Measurements from ENCODE around the gene SNTN.

GRCh38 chr3:63644212-63644797 is 8.2 kb upstream of the SNTN start:
- no peak for TF ChIP-seq CTCF (IDR thresholded peaks at IDR 0.05)
- no peak for TF ChIP-seq POLR2A (IDR thresholded peaks at IDR 0.05)

All from breast epithelium (tissue), 3 donors.